OCI-M1 (cell line): ENCODE data around the gene EYS.

Source experiments
- DNase-seq: peaks from one replicate; lab custom pipeline; 2025; lab: John Stamatoyannopoulos, UW

The EYS gene

DNA sequence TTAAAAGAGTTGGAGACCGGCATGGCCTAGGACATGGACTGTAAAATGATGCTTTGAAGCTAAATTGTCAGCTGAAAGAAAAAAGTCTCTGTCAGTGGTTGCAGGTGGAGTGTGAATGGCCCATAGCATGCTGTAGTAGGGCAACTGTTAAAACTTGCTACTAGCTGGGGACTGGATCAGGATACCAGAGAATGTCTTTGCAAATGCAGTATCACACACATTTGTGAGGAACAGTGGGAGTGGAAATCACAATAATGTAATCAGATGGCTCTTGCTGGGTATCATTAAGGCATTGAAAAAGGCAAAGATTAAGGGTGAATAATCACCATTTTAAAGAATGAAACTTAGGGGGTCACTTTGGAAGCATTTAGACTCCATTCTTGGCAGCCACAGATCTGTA lies 737.9 kb downstream of the EYS start:
- no peak for DNase-seq

DNA sequence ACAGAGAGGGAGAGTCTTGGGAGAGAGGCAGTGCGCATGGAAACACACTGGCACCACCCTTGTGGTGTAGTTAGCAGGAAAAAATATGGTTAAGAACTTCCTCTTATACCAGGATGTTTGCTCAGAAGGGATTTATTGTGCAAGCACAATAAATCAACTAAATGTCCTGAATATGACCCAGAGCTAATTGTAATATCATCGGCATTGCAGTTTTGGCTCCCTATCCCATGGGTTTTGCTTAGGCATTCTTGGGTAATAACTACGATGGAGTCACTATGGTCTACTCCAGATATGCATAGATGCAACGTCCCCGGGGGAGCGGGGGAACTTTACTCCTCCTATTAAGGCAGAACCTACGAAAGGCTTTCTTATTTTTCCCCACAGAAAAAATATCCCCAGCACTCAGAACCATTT lies 751.6 kb downstream of the EYS start:
- DNase-seq, result peak; percentile 29

DNA sequence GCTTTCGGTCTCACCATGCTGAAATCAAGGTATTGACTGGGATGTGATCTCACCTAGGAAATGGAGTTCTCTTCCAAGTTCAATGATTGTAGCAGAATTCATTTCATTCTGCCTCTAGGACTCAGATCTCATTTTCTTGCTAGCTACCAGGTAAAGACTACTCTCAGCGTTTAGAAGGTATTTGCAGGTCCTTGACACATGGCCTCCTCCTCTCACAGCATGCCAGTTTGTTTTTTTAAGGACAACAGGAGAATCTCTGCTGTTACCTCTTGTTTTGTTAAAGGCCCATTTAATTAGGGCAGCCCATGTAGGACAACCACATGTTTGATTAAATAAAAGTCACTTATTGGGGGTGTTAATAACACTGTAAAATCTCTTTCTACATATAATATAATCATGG lies 757.8 kb downstream of the EYS start:
- no peak for DNase-seq

DNA sequence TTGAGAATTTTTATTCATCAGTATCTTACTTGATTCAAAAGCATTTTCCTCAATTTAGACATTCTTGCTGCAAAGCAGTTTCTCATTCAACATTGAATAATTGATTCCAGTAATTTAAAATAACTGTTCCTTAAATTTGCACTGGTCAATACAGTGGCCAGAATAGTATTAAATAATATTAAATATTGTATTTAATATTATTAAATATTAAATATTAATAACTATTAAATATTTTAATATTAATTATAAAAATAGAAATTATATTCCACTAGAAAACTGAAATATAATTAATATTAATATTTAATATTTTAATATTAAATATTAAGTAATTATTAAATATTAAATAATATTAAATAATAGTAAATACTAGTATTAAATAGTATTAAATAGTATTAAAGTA lies 758.8 kb downstream of the EYS start:
- no peak for DNase-seq

DNA sequence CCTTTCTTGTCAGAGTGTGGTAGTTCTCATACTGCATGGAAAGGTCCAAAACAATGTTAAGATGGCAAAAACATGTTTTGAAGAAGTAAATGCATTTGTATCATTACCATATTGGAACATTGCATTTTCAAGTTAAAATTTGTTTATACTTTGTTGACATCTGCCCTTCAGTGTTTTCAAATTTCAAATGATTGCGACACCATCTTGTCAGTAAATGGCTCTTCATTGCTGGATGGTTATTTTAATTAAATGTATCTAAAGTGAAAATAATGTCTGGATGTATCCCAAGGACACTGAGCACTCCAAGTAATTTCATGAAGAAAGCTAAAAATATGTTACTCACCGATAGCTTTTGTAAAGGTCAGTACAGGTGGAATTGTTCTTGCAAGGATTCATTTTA lies 761.6 kb downstream of the EYS start:
- DNase-seq, result no peak

DNA sequence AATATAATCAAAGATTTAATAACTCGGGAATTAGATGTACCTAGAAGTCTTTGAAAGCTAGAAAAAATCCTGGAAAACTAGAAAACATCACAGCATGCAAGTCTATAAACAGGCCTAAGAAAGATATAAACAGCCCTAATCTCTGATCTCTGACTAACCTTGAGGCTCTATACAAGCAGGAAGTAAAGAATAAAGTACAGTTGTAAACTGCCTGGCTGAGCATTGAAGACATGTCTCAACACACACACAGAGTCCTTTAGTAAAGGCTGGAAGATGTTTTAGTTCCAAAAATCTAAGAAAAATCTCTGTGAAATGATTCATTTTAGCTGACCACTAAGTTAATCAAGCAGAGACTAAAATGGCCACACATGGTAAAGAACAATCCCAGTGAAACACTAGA lies 774.5 kb downstream of the EYS start:
- DNase-seq, result peak; percentile 37

DNA sequence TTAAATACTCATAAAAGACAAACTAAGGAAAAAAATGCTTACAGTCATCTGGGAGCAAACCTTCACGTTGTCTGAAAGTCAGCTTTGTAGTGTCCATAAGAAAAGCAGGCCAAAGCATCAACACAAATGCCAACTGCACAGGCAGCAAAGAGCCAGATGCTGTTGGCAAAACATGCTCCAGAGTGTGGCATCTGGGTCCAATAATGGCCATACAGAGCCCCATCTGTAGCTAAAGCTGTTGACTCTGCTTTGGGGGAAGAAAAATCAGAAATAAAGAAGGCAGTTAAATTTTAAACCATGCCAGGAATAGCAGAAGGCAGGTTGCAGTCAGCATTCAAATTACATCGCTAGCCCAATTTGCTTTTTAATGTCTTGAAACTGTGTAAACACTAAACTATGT lies 776.3 kb downstream of the EYS start:
- DNase-seq, result no peak

DNA sequence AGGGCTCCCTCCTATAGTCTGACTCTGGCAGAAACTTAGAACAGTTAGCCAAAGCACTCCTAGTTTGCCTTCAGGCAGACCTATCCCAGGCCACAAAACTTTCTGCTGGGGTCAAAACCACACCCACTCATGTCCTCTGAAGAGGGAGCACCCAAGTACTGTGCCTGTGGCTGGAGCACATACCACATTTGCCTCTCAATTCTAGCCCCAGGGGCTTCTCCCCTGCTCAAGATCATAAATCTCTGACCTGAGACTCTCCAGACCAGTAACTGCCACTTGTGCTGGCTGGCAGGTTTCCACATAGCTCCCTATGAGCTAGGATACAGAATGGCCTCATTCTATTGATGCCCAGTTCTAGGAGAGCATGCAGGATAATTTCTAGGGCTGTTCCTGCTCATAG lies 781.0 kb downstream of the EYS start:
- DNase-seq, result no peak

DNA sequence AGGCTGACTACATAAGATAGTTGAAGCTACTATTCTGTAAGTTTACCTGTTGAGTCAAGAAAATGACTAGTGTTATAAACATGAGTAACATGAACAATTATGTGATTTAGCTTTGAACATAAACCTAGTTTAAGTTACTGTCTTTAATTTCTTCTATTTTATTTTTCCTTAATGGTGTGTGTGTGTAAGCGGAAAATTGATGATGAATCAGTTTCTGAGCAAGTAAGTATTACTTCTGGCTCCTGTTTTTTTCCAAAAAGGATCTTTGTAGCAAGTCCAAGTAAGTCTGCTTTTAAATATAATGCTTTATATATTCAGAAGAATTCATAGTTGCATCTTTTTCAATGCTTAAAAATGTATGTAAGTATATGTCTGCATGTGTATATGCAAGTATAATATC lies 786.8 kb downstream of the EYS start:
- DNase-seq, result no peak

DNA sequence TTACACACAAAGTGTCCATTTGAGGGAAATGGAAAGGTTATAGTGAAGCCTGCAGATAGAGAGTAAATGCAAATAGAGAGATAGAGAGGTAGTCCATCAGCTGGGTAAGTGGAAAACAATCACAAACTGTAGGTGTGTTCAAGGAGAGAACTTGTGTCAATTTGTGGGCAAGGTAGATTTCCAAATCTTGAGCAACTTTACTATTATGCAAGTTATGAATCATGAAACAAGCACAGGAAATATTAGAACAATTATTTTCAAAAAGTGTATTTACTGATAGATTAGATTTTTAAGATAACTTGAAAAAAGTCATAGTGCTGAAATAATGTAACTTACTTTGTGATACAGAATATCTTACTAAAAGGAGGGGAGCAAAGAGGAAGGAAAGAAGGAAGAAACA lies 792.9 kb downstream of the EYS start:
- no peak for DNase-seq

DNA sequence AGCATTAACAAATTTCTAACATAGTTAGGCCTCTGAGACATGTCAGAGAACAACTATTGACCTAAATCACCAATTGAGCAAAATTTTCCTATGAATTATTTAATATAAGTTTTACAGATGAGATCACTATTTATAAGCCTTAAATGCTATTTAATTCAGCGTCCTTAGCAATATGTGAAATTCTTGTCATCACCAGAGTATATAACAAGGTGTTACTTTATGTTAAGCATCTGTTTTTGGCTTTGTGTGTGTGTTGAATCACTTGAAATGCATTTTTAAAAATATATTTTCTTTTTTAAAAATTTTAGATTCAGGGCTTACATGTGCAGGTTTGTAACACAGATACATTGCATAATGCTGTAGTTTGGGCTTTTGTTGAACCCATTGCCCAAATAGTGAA lies 794.1 kb downstream of the EYS start:
- no peak for DNase-seq

DNA sequence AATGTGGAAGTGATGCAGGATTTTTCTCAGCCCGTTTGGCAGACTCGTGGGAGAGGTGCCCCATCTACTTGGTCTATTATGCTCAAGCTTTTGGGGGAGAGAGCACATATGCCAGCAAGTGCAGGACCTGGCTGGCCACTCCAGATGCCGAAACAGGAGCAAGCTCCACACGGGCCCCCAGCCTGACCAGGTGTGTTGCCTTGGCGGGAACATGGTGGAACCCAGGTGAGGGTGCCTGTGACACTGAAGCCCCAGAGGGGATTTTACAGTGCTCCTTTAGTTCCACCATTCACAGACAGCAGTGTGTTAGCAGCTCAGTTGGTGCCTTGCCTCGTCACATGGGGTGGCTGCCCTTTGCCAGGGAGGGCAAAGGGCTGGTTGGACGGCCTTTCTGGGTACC lies 798.9 kb downstream of the EYS start:
- DNase-seq, result no peak

DNA sequence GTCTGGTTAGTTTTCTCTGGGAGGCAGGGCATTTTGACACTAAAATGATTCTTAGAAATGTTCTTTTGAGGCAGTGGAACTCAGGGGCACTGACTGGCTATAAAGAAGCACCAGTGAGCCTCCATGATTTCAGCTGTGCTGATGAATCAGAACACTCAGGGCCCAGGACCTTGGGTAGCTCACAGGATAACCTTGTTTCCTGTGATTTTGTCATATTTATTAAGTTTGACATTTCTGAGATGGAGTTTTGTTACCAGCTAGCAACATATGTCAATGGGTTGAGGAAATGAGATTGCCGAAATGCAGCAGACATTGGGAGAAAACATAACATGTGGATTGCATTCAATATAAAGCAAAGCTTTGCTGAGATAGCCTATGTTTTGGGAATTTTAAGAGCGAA lies 802.4 kb downstream of the EYS start:
- DNase-seq, result no peak

DNA sequence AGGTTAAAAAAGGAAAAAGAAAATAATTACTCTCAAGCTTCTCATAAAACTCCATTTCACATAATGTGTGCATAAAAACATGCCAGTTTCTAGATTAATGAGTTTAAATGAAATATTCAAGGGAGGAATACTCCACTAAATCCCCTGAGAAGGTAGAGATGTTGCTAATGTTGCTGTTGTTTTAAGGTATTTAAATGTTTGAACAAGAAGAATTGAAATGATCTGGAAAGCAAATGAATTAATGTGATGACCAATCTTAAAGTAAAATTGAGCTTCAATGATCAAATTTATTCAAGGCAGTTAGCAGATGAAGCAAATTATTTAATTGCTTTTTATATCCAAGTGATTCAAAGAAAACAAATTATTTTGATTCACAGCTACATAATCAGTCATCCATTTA lies 804.4 kb downstream of the EYS start:
- DNase-seq, result no peak

DNA sequence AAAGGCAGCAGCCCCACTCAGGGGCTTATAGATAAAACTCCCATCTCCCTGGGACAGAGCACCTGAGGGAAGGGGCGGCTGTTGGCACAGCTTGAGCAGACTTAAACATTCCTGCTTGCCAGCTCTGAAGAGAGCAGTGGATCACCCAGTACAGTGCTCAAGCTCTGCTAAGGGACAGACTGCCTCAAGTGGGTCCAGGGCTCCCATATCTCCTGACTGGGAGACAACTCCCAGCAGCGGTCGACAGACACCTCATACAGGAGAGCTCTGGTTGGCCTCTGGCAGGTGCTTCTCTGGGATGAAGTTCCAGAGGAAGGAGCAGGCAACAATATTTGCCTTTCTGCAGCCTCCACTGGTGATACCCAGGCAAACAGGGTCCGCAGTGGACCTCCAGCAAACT lies 810.1 kb downstream of the EYS start:
- DNase-seq, result no peak

DNA sequence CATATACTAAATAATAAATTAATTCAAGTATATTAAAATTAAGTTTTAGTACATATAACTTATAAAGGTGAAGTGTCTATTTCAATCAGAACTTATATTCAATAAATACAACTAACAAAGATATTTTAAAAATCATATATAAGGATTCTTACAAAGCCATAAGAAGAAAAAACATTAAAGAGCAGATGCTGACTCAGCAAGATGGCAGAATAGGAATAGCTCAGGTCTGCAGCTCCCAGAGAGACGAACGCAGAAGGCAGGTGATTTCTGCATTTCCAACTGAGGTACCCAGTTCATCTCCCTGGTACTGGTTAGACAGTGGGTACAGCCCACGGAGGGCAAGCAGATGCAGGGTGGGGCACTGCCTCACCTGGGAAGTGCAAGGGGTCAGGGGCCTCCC lies 811.1 kb downstream of the EYS start:
- DNase-seq, result no peak

DNA sequence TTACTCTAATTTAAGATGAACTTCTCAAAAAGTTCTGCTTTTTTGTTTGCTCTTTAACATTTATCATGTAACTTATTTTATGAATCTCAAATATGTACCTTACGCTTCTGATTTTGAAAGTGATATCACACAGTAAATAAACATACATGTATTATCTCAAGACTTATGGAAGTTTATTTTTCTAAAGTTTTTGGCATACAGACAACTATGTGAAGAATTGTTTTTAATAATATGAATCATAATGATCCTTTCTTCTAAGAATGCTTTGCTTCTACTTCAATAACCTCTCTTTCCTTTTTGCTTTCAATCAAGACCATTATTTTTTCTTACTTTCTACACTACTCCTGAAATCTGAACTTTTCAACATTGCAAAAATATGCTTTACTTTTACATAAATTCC lies 816.4 kb downstream of the EYS start:
- no peak for DNase-seq

DNA sequence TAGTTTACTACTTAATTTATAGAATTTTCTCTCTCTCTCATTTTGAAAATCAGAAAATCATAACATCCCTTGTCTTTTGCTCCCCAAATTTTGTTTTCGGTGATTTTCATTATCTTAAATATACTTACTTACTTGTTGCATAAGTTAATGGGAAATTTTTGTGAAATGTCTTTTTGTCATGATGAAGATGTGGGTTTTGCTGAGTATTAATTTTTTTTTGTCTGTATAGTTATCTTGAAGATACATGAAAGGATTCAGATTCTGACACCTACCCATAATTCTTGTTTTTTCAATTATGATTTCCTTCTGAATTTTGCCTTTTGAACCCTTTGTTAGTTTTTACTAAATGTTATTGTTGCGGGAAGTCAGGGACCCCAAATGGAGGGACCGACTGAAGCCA lies 817.9 kb downstream of the EYS start:
- no peak for DNase-seq

DNA sequence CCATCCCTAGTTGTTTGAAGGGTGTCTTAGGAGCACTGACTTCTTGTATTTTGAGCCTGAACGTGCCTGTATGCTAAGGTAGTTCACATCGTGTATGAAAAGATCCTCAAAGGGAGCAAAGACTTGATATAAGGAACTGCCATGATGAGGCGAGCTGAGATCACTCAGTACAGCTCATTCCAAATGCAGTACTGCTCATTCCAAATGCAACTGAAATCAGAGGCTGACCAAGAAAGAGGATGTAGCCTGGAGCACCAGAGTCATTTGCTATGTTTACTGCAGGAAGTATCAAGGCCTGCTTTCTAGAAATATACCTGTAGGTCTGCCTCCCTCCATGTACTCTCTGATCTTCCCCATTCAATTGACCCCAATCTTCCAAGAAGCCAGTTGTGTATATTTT lies 832.2 kb downstream of the EYS start:
- DNase-seq, result no peak

DNA sequence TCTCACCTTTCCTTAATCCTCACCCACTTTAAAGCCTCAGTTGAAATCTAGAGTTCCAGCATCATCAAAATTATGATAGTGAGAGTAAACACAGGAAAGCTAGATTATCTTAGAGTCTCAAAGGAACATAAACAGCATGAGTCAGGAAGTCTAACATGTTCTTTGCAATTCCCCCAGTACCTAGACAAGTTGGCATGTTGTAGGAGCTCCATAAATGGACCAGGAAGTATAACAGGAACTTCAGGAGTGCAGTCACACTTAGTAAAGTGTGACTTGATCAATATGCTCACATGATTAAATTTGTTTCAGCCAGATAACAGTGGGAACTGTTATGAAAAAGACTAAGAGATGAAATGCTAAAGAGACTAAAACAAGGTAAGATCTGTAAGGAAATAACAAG lies 834.4 kb downstream of the EYS start:
- no peak for DNase-seq

DNA sequence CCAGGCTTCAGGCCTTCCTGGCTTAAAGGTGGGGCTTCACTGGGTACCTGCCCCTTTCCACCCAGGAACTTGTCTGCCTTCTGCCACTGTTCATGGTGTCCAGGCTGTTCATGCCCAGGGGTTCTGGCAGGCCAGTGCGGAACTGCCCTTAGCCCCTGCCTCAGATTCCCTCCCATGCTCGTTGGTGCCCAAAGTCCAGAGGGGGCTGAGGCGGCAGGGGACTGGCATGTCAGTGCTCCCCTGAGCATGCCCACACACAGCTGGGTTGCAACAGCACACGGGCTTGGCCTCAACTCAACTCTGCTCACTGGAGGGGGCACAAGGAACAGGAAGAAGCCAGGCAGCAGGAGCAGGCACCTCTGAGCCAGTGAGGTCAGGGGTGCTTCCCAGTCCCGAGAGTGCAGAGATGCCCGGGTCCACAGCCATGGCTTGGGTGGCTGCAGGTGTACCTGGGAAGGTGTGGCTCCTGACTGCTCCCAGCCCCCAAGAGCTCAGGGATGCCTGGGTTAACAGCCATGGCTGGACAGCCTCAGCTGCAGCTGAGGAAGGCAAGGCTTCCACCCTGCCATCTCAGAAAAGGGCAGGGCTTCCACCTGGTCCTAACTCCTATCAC lies 845.9 kb downstream of the EYS start:
- DNase-seq, result no peak

DNA sequence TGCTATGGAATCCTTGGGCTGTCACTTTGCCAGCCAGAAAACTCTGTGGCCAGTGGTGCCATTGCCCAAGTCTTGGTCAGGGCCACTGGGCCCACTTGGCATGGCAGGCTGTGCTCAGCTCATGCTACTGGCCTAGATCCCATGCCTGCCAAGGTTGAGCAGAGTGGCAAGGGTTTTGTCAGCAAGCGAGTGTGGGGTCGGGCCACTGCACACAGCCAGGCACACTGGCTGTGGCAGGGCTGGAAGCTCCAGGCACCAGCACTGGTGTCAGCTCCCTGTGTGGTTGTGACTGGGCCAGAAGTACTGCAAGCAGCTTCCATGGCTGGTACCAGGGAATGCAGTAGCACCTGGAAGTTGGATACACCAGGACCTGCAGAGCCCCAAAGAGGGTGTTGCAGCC lies 846.8 kb downstream of the EYS start:
- DNase-seq, result no peak

DNA sequence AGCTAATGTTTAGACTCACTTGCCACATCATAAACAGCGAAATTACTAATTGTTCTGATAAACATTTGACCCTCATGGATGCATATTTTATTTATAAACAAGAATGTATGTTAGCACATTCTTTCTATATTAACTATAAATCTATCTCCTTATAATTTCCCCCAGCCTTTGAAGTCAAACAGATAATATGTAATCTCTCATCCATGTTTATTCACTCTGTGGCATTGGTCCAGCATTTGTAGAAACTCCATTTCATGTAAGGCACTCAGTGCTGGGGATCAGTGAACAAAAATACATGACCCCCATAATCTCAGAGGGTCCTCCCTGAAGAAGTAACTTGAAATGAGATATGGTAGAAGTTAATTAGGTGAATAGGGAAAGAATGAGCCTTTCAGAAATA lies 856.9 kb downstream of the EYS start:
- no peak for DNase-seq

DNA sequence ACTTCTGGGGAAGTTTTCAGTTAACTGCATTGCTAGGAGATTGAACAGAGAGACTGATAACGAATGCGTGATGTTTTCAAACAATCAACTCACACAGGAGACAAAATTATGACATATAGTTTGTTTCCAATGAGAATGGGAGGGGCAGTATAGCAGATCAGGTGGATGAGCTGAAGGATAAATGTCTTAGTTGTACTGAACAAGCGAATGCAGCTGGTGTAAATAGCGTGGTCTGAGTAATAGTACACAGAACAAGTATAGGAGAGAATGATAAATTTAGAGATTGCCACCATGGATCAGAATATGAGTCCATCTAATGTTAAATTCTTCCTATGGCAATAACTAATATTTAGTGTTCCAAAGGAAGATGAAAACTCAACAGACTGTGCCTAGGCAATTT lies 858.6 kb downstream of the EYS start:
- DNase-seq, result no peak

DNA sequence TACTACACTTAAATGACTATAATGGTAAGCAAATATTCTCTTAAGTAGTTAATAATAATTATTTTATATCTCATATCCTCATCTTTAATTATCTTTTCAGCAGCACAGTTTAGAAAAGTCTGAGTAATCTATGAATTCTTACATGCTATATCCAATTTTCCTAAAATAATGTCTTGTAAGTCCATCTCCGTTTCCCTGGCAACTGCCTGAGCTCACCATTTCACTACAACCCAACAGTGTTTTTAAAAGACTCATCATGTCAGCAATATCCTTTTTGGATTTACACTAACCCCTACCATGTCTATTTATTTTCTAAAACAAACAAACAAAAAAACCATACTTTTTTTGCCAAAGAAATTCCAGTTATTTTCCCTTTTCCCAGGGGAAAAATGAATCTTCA lies 859.6 kb downstream of the EYS start:
- no peak for DNase-seq
